Ishikawa (cell line): ENCODE measurements around the gene CATSPER1.

Source experiments
- CREB1 ChIP-seq: IDR thresholded peaks from 2 replicates; pipeline ENCODE4 v1.6.1; 2012; ENCODE audit warnings: low read depth
- EP300 ChIP-seq: IDR thresholded peaks from 2 replicates; pipeline ENCODE4 v1.6.1; 2012; ENCODE audit warnings: borderline replicate concordance
- RAD21 ChIP-seq: IDR thresholded peaks from 2 replicates; pipeline ENCODE4 v1.6.1; 2012; ENCODE audit warnings: low read depth
- REST ChIP-seq: IDR thresholded peaks from 2 replicates; pipeline ENCODE4 v1.6.1; 2012; ENCODE audit warnings: low read depth, mild to moderate bottlenecking
- TAF1 ChIP-seq: IDR thresholded peaks from 2 replicates; pipeline ENCODE4 v1.6.1; 2012; ENCODE audit warnings: low read depth, mild to moderate bottlenecking

DNA sequence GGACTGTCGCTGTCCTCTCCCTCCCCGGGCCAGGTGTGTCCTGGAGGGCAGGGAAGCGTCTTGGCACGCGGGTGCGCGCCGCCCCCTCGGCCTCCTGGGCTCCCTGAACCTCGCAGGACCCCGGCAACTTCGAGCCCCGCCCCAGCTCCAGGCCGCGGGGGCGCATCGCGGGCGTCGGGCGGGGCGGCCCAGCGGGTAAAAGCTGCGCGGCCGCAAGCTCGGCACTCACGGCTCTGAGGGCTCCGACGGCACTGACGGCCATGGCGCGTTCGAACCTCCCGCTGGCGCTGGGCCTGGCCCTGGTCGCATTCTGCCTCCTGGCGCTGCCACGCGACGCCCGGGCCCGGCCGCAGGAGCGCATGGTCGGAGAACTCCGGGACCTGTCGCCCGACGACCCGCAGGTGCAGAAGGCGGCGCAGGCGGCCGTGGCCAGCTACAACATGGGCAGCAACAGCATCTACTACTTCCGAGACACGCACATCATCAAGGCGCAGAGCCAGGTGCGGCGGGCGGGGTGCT, 14.4 kb downstream of the CATSPER1 start, which contains the start of gene CST6:
- TF ChIP-seq TAF1 (no peak), RAD21 (no peak), EP300 (no peak), CREB1 (no peak), REST (no peak)
